Measurements from ENCODE around the gene CELF4. TPM values are rescaled to one million over a fixed set of nuclear protein-coding genes. Genes with fewer than 3 reads are reported as not detected.
A peak's percentile ranks its signal among the peaks of the same experiment; 100 is the strongest.
"Not testable (repeated sequence)": the region's sequence is repeated elsewhere in the genome, so short reads cannot be mapped to it uniquely, and the experiment has no call there.

Gene CELF4
- total RNA-seq, 1 donor from 2014 or later, result 0.19 TPM

GRCh38 chr18:37375181-37375580 lies 190.4 kb downstream of the CELF4 start:
- ATAC-seq (ENCODE audit: poor library complexity) (no peak), DNase-seq (no peak)
- intact Hi-C loops (cut with DNase I), result no loop called here

GRCh38 chr18:37368110-37368954 lies 197.3 kb downstream of the CELF4 start:
- ATAC-seq (ENCODE audit: poor library complexity), result no peak
- intact Hi-C loops (cut with DNase I), result no loop called here

GRCh38 chr18:37364237-37364636 lies 201.4 kb downstream of the CELF4 start:
- intact Hi-C loops (cut with DNase I), result no loop called here
- peak; percentile 93 for ATAC-seq (ENCODE audit: poor library complexity)
- peak; percentile 82 for DNase-seq

More at GRCh38 chr18:37368110-37368954, 197.3 kb downstream of the CELF4 start:
- DNase-seq, result no peak

GRCh38 chr18:37362158-37362890 lies 203.3 kb downstream of the CELF4 start:
- intact Hi-C loops (cut with DNase I), result no loop called here
- no peak for DNase-seq
- no peak for ATAC-seq (ENCODE audit: poor library complexity)

- no peak for DNase-seq
- intact Hi-C loops (cut with DNase I), result no loop called here
- ATAC-seq (ENCODE audit: poor library complexity), result no peak
Observed at GRCh38 chr18:37361335-37362157, 204.1 kb downstream of the CELF4 start.

GRCh38 chr18:37358061-37358460 lies 207.5 kb downstream of the CELF4 start:
- DNase-seq; ATAC-seq (ENCODE audit: poor library complexity); intact Hi-C loops (cut with DNase I): not testable (repeated sequence)

GRCh38 chr18:37355772-37356171 lies 209.8 kb downstream of the CELF4 start:
- DNase-seq (no peak), ATAC-seq (ENCODE audit: poor library complexity) (no peak)
- intact Hi-C loops (cut with DNase I), result no loop called here

- intact Hi-C loops (cut with DNase I), result no loop called here
- no peak for ATAC-seq (ENCODE audit: poor library complexity)
- DNase-seq, result no peak
Observed at GRCh38 chr18:37351110-37351509, 214.5 kb downstream of the CELF4 start.

- intact Hi-C loops (cut with DNase I), result loop anchor here (10.0 kb wide), 1 partner anchor 186 kb away; no protein-coding TSS in a partner anchor
- ATAC-seq (ENCODE audit: poor library complexity) (no peak), DNase-seq (no peak)
Observed at GRCh38 chr18:37348729-37349128, 216.9 kb downstream of the CELF4 start.

- ATAC-seq (ENCODE audit: poor library complexity) (no peak), DNase-seq (no peak)
- intact Hi-C loops (cut with DNase I), result loop anchor here (10.0 kb wide), 1 partner anchor 189 kb away; no protein-coding TSS in a partner anchor
Observed at GRCh38 chr18:37346048-37346447, 219.6 kb downstream of the CELF4 start.

GRCh38 chr18:37343542-37343851 lies 222.1 kb downstream of the CELF4 start:
- ATAC-seq (ENCODE audit: poor library complexity), result no peak
- intact Hi-C loops (cut with DNase I), result loop anchor here (10.0 kb wide), 1 partner anchor 191 kb away; no protein-coding TSS in a partner anchor
- DNase-seq, result no peak

- intact Hi-C loops (cut with DNase I), result loop anchor here (10.0 kb wide), 1 partner anchor 193 kb away; no protein-coding TSS in a partner anchor
- no peak for ATAC-seq (ENCODE audit: poor library complexity)
- DNase-seq, result no peak
Observed at GRCh38 chr18:37341473-37342086, 224.0 kb downstream of the CELF4 start.

- ATAC-seq (ENCODE audit: poor library complexity) (no peak), DNase-seq (no peak)
- intact Hi-C loops (cut with DNase I), result loop anchor here (10.0 kb wide), 1 partner anchor 194 kb away; no protein-coding TSS in a partner anchor
Observed at GRCh38 chr18:37341016-37341415, 224.6 kb downstream of the CELF4 start.

GRCh38 chr18:37339701-37340215 lies 225.8 kb downstream of the CELF4 start:
- ATAC-seq (ENCODE audit: poor library complexity), result no peak
- DNase-seq, result no peak
- intact Hi-C loops (cut with DNase I), result loop anchor here (10.0 kb wide), 1 partner anchor 195 kb away; no protein-coding TSS in a partner anchor

GRCh38 chr18:37336568-37337285 lies 228.9 kb downstream of the CELF4 start:
- intact Hi-C loops (cut with DNase I), result no loop called here
- DNase-seq (no peak), ATAC-seq (ENCODE audit: poor library complexity) (no peak)

GRCh38 chr18:37335409-37335736 lies 230.2 kb downstream of the CELF4 start:
- DNase-seq, result no peak
- ATAC-seq (ENCODE audit: poor library complexity), result peak; percentile 38
- intact Hi-C loops (cut with DNase I), result no loop called here

GRCh38 chr18:37334631-37335408 lies 230.8 kb downstream of the CELF4 start:
- ATAC-seq (ENCODE audit: poor library complexity) (no peak), DNase-seq (no peak)
- intact Hi-C loops (cut with DNase I), result no loop called here
